HUES48 (cell line): Measurements from ENCODE around the gene PDE4D.

Experiments used
- H3K27ac ChIP-seq: one replicate; pipeline ENCODE4 v1.7.0; 2013; ENCODE audit warnings: low read depth, low read length, inconsistent platforms
- H3K27me3 ChIP-seq: 2 replicates; pipeline ENCODE4 v1.6.1; 2013; ENCODE audit warnings: mild to moderate bottlenecking, low read length; ENCODE audit not compliant: control insufficient read depth, insufficient read depth
- H3K36me3 ChIP-seq: 2 replicates; pipeline ENCODE4 v1.6.1; 2013; ENCODE audit warnings: low read length; ENCODE audit not compliant: control insufficient read depth, insufficient read depth
- H3K4me1 ChIP-seq: 2 replicates; pipeline ENCODE4 v1.6.1; 2013; ENCODE audit warnings: mild to moderate bottlenecking, low read length; ENCODE audit not compliant: control insufficient read depth, insufficient read depth
- H3K4me3 ChIP-seq: 2 replicates; pipeline ENCODE4 v1.5.1; 2013; ENCODE audit warnings: mild to moderate bottlenecking, low read depth, low read length
- H3K9ac ChIP-seq: 2 replicates; pipeline ENCODE4 v1.6.1; 2013; ENCODE audit warnings: mild to moderate bottlenecking, low read depth, low read length, moderate library complexity
- H3K9me3 ChIP-seq: 2 replicates; pipeline ENCODE4 v1.6.1; 2013; ENCODE audit warnings: low read length; ENCODE audit not compliant: control insufficient read depth, insufficient read depth

Gene PDE4D

DNA sequence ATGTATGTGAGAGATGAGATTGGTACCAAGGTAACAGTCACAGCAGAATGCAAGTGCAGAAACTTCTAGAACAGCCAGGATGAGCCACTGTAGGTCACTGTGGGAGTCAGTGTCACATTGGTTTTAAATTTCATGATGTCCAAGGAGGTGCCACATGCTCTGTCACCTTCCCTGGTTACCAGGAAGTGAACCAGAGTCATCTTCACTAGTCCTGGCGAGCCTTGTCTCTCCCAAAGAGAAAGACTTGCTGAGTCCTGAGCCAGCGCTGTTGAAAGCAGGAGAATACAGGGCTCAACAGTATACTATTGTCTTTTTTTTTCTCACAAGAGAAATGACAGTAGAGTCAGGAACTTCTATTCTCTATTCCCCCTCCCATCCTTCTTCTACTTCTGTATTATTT lies 695.2 kb downstream of the PDE4D start:
- H3K9me3 ChIP-seq, result no peaks in the 10 kb centered on the region
- H3K27ac ChIP-seq, result no peak overlapping the region
- H3K4me1 ChIP-seq, result no peaks in the 10 kb centered on the region
- no peak overlapping the region for H3K9ac ChIP-seq
- H3K4me3 ChIP-seq, result no peak overlapping the region
- H3K36me3 ChIP-seq, result no peaks in the 10 kb centered on the region
- H3K27me3 ChIP-seq, result no peaks in the 10 kb centered on the region

DNA sequence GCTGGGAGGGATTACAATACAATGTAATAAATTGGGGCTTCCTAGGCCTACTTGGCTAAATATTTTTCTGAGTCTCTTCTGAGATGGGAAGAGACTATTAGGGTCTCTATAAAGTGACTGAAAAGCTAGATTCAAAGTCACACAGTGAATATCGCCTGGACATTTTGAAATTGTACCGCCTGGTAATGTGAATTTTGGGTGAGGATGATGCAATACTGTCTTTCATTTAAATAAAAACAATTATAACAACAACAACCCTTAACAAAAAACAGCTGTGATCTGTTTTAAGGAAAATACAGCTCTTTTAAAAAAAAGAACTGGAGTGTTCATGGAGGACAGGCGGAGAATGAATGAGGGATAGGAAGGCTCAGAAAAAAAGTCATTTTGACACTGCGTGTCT lies 695.6 kb downstream of the PDE4D start:
- Histone ChIP-seq H3K9me3 (no peaks in the 10 kb centered on the region), H3K27me3 (no peaks in the 10 kb centered on the region), H3K4me3 (no peak overlapping the region), H3K9ac (no peak overlapping the region), H3K36me3 (no peaks in the 10 kb centered on the region), H3K4me1 (no peaks in the 10 kb centered on the region), H3K27ac (no peak overlapping the region)

DNA sequence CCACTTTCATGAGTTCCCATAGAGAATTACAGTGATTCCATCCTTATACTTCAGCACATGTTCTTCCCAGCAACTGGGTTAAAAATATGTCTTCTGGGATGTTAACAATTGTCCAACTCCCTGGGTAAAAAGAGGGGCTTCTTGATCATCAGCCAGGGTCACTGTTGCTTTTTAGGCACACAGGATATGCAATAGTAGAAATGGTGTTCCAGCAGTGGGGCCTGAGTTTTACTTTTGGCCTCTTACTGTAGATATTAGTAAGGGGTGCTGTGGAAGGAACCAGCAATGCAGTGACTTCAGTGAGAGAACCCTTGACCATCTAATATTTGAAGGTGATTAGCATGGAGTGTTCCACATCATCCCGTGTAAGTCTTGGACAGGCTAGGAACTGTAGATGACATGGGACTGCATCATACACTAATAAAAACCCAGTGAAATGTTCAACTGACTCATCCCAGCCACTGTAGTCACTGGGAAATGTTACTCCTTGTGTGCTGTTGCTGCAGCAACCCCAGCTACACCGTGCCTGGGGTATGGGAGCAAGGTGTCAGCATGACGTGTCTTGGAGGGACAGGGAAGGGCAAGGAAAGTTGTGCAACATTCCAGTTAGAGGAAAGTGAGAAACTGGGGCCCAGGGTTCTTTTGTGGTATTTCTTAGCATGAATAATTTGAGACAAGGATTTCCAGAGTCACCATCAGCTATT lies 699.8 kb downstream of the PDE4D start:
- no peaks in the 10 kb centered on the region for H3K36me3 ChIP-seq
- no peaks in the 10 kb centered on the region for H3K9me3 ChIP-seq
- peaks cover 2% of the 10 kb centered on the region for H3K4me1 ChIP-seq
- H3K27me3 ChIP-seq, result no peaks in the 10 kb centered on the region
- no peak overlapping the region for H3K4me3 ChIP-seq
- no peak overlapping the region for H3K9ac ChIP-seq
- no peak overlapping the region for H3K27ac ChIP-seq

DNA sequence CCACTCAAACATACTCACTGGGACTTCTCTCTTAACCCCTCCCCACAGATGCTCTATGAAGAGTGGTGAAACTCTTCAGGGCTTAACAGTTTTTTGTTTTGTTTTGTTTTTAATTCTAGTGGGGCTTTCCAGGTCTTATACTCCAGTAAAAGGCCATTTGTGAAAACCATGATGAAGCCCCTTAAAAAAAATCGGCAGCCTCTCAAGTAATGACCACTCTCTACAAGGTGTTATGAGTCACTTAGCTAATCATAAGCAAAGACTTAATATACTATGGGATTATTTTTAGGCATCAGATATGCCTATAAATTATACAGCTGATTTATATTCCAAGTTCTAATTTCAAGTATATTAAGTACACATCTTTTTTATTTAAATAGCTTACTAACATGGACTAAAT lies 702.8 kb downstream of the PDE4D start:
- no peaks in the 10 kb centered on the region for H3K27me3 ChIP-seq
- H3K36me3 ChIP-seq, result no peaks in the 10 kb centered on the region
- H3K9ac ChIP-seq, result no peak overlapping the region
- no peaks in the 10 kb centered on the region for H3K9me3 ChIP-seq
- peaks cover 14% of the 10 kb centered on the region for H3K4me1 ChIP-seq
- no peak overlapping the region for H3K27ac ChIP-seq
- H3K4me3 ChIP-seq, result no peak overlapping the region

DNA sequence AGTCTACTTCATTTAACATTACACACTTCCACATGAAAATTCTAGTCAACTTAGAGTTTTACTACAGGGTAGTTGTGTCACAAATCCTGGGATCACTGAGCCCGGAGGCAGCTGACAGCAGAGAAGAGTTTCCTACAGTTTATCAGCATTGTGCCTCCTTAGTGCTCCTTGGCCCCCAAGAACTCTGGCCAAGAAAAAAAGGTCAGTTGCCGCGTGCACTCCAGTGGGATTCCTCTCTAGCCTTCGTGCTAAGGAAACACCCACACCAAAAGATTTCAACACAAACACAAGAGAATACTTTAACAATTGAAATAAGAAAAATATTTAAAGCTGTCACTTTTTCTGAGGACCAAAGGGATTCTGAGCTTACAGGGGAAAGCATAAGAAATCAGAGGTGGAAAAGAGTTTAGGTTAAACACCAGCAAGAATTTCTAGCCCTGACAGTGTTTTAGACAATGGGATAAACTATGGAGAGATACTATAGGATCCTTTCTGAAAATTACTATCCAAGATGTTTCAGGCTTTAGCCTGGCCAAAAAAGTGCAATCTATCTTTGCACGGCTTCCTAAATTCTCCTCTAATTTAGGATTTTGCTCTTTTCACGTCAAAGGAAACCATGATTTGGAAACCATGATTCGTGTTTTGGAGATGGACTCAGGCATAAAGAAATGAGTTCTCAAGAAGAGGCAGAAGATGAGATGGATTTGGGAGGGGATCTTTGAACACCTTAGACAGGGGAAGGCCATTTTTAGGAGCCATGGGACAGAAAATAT lies 703.9 kb downstream of the PDE4D start:
- Histone ChIP-seq H3K9me3 (no peaks in the 10 kb centered on the region), H3K36me3 (no peaks in the 10 kb centered on the region), H3K4me1 (peaks cover 14% of the 10 kb centered on the region), H3K9ac (no peak overlapping the region), H3K27ac (no peak overlapping the region), H3K27me3 (no peaks in the 10 kb centered on the region), H3K4me3 (no peak overlapping the region)

DNA sequence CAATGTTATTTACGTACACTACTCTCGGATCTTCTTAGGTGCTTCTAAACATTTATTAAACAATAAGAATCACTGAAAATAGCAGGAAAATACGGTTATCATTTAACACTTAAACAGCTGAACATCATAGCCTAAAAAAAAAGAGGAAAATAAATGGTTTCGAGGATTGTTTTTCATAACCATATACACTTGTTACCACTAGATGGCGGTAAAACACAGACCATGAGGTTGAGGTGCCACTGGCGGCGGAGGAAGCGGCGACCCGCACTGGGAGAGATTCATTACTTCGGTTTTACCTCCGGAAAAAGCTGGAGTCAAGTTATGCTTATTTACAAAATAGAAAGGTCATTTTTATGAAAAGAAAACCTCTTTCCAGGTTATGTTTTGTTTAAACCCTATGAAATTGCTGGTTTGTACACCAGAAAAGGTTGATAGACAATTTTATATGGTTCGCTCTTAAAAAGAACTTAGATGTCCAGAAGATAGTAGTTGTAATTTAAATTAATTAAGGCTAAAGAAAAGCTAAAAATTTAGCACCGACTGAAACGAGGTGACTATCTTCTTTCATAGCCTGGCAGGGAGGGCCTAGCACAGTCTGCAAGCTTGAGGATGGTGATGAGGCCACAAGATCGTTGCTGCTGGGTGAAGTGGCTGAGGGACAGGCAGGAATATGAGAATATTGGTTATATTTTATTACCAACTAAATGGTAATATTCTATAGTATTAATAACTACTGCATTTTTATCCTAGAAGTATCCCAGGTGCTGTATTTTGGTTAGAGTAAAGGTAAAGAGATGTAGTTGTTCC lies 704.9 kb downstream of the PDE4D start:
- H3K27me3 ChIP-seq, result no peaks in the 10 kb centered on the region
- H3K27ac ChIP-seq, result no peak overlapping the region
- no peak overlapping the region for H3K9ac ChIP-seq
- H3K4me3 ChIP-seq, result no peak overlapping the region
- H3K4me1 ChIP-seq, result peaks cover 15% of the 10 kb centered on the region
- H3K9me3 ChIP-seq, result no peaks in the 10 kb centered on the region
- no peaks in the 10 kb centered on the region for H3K36me3 ChIP-seq

DNA sequence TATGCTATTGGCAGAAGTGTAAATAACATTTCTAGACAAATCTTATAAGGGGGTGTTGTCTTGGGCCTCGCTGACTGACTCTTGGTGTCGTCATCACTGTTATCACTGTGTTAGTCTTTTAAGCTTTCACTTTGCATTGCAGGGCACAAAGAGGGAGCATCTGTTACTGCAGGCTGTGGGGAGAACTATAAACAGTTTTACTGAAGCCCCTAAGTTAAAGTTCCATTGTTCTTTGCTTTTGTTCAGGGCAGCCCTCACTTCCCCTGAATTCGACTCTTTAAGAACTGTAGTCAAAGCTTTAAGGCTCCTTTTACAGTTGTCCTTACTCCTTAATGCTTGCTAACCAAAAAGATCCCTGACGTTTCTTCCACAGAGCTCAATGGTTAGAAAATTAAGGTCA lies 705.7 kb downstream of the PDE4D start:
- no peak overlapping the region for H3K4me3 ChIP-seq
- no peaks in the 10 kb centered on the region for H3K36me3 ChIP-seq
- no peaks in the 10 kb centered on the region for H3K9me3 ChIP-seq
- H3K4me1 ChIP-seq, result peaks cover 23% of the 10 kb centered on the region
- H3K27me3 ChIP-seq, result no peaks in the 10 kb centered on the region
- H3K27ac ChIP-seq, result no peak overlapping the region
- H3K9ac ChIP-seq, result no peak overlapping the region

DNA sequence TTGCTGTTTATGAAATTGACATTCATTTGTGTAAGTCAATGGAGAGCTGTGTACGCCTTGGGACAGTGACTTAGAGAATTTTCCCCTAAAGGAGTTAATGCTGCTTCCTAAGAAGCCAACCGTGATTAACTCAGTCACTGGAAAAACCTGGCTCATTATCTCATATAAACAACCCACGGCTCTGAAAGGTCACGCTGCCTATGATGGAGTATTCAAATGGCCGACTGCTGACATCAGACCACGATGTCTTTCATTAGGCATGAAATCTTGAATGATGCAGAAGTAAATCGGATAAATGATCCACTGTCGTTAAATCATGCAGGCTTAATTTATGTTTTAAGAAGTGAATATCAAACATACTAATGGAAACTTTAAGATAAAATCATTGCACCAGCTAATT lies 706.9 kb downstream of the PDE4D start:
- H3K4me1 ChIP-seq, result peaks cover 30% of the 10 kb centered on the region
- no peak overlapping the region for H3K27ac ChIP-seq
- H3K9ac ChIP-seq, result no peak overlapping the region
- H3K27me3 ChIP-seq, result no peaks in the 10 kb centered on the region
- H3K4me3 ChIP-seq, result no peak overlapping the region
- no peaks in the 10 kb centered on the region for H3K36me3 ChIP-seq
- H3K9me3 ChIP-seq, result no peaks in the 10 kb centered on the region

DNA sequence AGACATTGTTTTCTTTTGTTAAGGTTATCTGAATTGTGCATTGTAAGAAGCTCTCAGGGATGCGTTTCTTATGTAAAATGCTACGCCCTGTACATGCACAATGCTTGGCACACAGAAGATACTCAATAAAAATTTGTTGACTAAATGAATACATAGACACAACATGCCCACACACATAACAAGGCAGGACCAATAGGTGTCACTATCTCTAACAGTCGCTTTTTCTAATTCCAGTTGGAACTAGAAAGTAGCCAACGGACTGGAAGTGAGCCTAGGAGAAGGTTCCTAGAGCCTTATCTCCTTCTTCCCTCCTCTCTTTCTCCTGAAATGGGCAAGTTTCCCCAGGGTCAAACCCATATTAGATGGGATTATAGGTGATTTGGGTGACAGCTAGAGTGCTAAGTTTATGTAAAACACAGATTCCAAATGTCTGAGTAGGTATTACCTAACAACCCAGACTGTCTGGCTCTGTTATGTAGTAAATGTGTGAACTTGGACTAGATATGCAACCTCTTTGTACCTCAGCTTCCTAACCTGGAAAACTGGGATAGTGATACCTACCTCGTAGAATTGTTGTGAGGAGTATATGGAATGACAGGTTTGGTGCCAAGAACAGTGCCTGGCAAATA lies 707.7 kb downstream of the PDE4D start:
- no peak overlapping the region for H3K27ac ChIP-seq
- no peaks in the 10 kb centered on the region for H3K36me3 ChIP-seq
- H3K9me3 ChIP-seq, result no peaks in the 10 kb centered on the region
- no peak overlapping the region for H3K4me3 ChIP-seq
- no peak overlapping the region for H3K9ac ChIP-seq
- H3K27me3 ChIP-seq, result no peaks in the 10 kb centered on the region
- H3K4me1 ChIP-seq, result peaks cover 30% of the 10 kb centered on the region

DNA sequence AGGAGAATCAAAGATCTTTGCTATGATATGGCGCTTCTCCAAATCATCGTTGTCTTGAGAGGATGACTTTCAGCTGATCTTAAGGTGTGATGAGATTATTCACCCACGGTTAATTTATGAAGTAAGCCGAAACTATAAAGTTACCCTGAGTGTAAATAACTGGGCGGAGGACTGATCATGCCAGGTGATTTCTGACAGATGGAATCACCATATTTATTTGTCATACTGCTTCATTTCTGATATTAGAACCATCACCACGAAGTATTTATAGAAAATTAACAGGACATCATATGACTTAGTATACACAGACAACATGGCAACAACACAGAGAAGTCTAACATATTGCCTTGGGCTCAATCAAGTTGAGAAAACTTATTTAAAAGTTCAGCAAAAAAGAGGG lies 708.8 kb downstream of the PDE4D start:
- H3K9me3 ChIP-seq, result no peaks in the 10 kb centered on the region
- no peak overlapping the region for H3K27ac ChIP-seq
- H3K36me3 ChIP-seq, result no peaks in the 10 kb centered on the region
- H3K9ac ChIP-seq, result no peak overlapping the region
- no peak overlapping the region for H3K4me3 ChIP-seq
- H3K27me3 ChIP-seq, result no peaks in the 10 kb centered on the region
- H3K4me1 ChIP-seq, result peaks cover 30% of the 10 kb centered on the region
